ENCODE results near the gene MLKL.
A peak's percentile ranks its signal among the peaks of the same experiment; 100 is the strongest.

Gene MLKL

GRCh38 chr16:74700438-74701225, at the start of gene MLKL:
TSS of gene MLKL (minus strand) at chr16:74700862. CDS start at chr16:74695757, 5,105 bp downstream.
- DNase-seq = peak; percentile 68 to 77

GRCh38 chr16:74749291-74750055, 48.8 kb upstream of the MLKL start:
- DNase-seq = no peak

- DNase-seq = no peak
Observed at GRCh38 chr16:74748616-74749026, 48.0 kb upstream of the MLKL start.

- DNase-seq = no peak
Observed at GRCh38 chr16:74747716-74748615, 47.3 kb upstream of the MLKL start.

- DNase-seq = no peak
Observed at GRCh38 chr16:74745926-74746325, 45.3 kb upstream of the MLKL start.

GRCh38 chr16:74745109-74745615, 44.5 kb upstream of the MLKL start:
- no peak for DNase-seq

- DNase-seq = no peak
Observed at GRCh38 chr16:74744566-74744965, 43.9 kb upstream of the MLKL start.

- no peak for DNase-seq
Observed at GRCh38 chr16:74743668-74744299, 43.1 kb upstream of the MLKL start.

GRCh38 chr16:74743045-74743667, 42.5 kb upstream of the MLKL start:
- no peak for DNase-seq

- DNase-seq = no peak
Observed at GRCh38 chr16:74742051-74742481, 41.4 kb upstream of the MLKL start.

GRCh38 chr16:74740795-74741304, 40.2 kb upstream of the MLKL start:
- DNase-seq = no peak

GRCh38 chr16:74739275-74739674, 38.6 kb upstream of the MLKL start:
- DNase-seq = no peak

GRCh38 chr16:74738816-74739215, 38.2 kb upstream of the MLKL start:
- no peak for DNase-seq

- no peak for DNase-seq
Observed at GRCh38 chr16:74738113-74738541, 37.5 kb upstream of the MLKL start.

GRCh38 chr16:74737521-74737920, 36.9 kb upstream of the MLKL start:
- DNase-seq = no peak

- DNase-seq = no peak
Observed at GRCh38 chr16:74736531-74737157, 36.0 kb upstream of the MLKL start.

GRCh38 chr16:74735554-74735953, 34.9 kb upstream of the MLKL start:
- no peak for DNase-seq

GRCh38 chr16:74735162-74735452, 34.4 kb upstream of the MLKL start:
- DNase-seq = no peak

GRCh38 chr16:74734361-74735161, 33.9 kb upstream of the MLKL start:
- DNase-seq = no peak

- no peak for DNase-seq
Observed at GRCh38 chr16:74732707-74733350, 32.2 kb upstream of the MLKL start.
